ENCODE data around the gene CDK4. TPM values are rescaled to one million over a fixed set of nuclear protein-coding genes. Genes with fewer than 3 reads are reported as not detected.

The CDK4 gene
- total RNA-seq, 1 donor from 2014 or later, result 145 TPM

DNA sequence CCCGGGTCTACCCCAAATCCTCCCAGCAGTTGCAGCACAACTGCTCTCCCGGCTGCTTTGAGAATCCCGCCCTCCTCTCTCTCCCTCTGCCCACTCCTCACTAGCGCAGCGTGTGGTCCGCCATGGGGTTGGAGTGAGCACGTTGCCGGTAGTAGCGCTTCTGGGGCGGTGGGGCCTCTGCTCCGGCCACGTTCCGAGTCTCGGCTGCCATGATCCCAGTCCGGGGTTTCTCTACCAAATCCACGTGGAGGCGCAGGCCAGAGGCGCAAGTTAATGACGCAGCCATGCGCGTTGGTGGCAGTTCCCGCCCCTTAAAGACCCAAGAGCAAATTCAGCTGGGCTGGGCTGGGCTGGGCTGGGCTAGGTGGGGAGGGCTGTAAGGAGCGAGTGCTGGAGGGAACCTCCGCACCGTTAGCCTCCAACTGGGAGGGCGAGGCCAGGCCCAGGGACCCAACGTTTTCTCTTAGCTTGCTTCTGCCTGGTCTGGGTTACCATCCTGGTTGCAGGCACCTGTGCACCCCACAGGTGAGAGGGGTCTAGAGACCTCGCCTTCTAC, 19.8 kb upstream of the CDK4 start, which contains the start of gene METTL1:
Gene METTL1, minus strand, starts transcription at position 233 of the 556 bp plus-strand sequence. Its CDS starts 22 bp downstream, at position 211.
- DNase-seq (ENCODE audit: low read depth), result peak; percentile 90

DNA sequence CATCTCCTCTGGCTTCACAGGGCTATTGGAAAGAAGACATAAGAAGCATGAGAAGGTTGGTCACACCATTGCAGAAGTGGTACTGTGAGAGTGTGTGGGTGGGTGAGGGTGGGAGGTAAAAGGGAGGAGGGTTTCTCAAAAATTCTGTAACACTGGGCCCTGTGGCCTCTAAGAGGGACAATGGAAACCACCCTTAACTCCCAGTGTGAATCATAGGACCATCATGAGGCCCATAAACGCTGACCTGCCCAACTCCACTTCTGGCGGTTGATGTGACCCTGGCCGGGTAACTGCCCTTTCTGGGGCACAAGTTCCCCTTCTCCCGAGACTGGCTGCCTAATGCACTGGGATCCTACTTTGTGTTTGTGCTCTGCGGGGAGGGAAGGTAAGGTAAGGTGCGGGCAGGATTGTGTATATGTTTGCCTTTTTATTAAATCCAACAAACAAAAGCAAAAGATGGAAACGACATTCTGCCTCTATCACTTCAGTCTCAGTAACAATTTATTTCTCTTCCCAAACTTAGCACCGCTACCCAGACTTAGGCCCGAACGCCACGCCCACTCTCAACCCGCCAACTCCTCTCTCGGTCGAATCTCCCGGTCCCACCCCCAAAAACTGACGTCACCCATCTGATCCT, 19.2 kb upstream of the CDK4 start:
- DNase-seq (ENCODE audit: low read depth), result peak; percentile 78

DNA sequence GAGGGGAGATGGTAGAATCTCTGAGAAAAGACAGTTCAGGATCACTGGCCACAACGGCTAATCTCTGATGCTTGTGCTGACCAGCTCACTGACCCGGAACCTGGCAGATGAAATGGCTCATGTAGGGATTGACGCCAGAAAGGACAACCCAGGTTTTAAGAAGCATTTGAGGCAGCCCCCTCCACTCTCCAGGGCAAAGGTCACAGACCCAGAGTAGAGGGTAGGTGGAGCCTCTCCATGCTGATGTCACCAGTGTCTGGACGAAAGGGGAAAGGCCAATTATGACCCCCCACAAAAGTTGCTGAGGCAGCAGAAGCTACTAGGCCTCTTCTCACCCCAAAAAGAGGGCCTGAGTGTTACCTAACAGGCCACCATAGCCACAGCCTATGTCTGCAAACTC, 18.6 kb upstream of the CDK4 start:
- DNase-seq (ENCODE audit: low read depth), result no peak

DNA sequence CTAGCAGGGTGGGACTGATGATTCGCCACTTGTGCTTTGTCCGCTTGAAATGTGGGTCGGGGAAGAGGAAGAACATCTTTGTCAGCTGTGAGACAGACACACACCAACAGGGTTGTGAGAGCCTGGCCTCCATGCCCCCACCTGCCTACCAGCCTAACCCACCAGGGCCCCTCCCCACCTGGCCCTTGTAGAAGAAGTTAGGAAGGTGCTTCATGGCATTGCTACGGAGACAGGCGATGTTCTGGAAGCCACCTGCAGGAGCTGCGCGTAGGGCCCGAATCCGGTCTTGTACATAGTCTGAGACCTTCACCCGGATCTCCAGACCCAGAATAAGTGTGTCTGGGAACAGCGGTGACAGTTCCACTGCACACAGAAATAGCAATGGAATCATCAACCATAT, 17.5 kb upstream of the CDK4 start:
- no peak for DNase-seq (ENCODE audit: low read depth)

DNA sequence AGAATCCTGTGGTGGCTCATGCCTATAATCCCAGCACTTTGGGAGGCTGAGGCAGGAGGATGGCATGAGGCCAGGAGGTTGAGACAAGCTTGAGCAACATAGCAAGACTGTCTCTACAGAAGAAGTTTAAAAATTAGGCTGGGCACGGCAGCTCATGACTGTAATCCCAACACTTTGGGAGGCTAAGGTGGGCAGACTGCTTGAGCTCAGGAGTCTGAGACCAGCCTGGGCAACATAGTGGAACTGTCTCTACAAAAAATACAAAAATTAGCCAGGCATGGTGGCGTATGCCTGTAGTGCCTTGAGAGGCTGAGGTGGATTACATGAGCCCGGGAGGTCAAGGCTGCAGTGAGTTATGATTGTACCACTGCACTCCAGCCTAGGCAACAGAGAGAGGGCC, 15.8 kb upstream of the CDK4 start:
- DNase-seq (ENCODE audit: low read depth), result no peak

DNA sequence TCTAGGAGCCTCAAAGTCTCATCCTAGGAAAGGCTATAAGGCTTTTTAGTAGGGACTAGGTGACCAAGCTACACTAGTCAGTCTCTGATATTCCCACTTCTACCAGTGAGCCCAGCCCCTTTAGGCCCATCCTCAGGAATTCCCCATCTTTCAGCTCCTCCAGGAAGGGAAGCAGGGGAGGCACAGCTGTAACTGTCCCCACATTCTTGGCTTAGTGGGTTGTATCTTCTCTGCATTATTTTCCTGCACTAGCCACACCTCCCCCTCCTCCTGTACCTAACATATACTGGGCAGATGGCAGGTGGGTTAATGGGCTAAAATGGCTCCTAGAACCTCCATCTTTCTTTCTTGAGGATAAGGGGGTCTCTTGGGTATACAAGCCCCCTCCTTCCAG, 15.2 kb upstream of the CDK4 start:
- no peak for DNase-seq (ENCODE audit: low read depth)

DNA sequence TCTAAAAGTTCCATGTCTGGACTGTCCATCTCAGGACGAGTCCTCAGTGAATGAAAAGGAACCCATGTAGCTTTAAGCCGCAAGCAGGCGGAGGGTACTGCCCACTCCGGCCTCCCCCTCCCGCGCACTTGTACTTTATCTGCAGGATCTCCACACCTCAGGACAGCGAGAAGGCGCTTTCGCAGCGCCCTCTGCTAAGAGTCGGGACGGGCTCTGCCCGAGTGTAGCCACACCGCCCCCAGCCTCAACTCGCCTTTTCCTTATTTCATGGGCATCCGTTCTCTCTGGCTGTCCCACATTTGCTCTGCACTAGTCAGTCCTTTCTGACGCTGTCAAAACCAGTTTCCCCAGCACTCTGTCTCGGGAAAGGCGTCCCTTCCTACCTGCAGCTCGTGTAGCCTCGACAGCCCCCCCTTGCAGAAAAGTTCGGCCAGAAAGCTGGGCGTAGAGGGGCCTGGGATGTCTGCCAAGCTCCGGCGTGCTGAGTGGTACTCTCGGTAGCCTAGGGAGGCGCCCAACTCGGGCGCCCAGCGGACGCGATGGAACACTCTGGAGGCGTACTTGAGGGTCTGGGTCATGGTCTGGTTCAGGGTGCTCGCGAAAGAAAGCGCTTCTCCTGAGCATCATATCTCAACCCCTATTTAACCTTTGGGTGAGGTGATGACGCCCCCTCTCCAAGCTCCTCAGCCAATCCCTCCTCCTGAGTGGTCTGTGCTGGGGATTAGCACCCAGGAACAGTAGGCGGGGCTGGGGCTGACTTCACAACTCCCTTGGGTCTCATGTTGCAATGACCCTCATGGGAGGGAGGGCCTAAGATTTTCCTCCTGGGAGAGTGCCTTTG, 14.6 kb upstream of the CDK4 start, which contains the start of gene CYP27B1:
Gene CYP27B1, minus strand, starts transcription at position 615 of the 841 bp plus-strand sequence. Its CDS starts 37 bp downstream, at position 578.
- DNase-seq (ENCODE audit: low read depth), result peak; percentile 43

DNA sequence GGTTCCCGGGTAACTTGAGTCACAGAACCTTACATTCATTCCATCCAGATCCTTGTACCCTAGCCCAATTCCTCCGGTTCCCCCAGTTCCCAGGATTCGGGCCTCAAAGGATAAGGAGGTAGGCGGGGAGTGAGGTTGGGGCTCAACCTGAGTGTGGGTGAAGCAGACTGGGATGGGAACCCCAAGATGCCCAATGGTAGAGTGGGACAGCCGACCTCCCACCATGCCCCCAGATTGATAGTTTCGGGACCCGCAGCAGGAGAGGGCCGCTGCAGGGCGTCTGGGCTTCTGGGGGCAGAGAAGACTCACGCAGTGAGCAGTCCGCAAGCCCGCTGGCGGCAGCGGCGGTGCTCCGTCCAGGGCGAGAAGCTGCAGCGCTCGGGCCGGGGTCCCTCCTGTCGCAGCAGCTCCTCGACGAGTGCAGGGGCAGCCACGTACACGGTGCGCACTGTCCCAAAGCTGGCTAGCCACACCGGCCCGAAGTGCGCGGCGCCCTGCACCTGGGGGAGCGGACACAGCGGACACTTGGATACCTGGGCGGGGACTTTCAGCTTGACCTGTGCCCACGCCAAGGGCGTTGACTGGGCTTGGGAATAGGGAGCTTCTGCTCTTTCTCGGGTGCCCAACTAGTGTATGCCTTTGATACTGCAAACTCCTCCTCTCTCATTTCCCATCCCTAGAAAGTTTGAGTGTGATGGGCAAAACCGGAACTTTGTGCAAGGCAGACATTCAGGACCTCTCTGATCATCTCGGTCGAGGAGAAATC, 13.8 kb upstream of the CDK4 start:
- no peak for DNase-seq (ENCODE audit: low read depth)

DNA sequence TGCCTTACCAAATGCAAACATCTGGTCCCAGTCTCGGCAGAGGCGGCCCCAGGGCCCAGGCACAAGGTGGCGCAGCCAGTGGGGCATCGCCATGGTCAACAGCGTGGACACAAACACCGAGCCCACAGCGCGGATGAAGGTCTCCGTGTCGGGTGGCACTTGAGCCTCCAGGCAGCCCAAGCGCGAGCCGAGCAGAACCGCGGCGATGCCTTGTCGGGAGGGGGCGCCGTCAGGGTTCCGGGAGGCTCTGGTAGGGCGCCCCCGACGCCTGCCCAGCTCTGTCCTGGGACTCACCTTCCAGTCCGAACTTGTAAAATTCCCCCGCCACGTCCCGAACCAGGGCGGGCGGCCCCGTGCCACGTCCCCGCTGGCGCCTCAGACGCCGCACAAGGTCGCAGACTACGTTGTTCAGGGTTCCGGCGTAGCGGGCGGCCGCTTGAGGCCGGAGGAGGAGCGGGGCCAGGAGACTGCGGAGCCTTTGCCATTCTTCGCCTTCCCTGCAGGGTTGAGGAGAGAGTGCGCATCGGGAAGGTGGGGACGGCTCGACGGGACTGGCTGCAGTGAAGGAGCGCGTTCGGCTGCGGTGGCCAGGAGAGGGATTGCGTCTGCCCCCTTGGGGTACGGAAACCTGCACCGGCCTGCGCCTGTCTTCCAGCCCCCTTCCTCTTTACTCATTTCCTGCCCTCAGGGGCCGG, 13.0 kb upstream of the CDK4 start:
- DNase-seq (ENCODE audit: low read depth), result no peak

DNA sequence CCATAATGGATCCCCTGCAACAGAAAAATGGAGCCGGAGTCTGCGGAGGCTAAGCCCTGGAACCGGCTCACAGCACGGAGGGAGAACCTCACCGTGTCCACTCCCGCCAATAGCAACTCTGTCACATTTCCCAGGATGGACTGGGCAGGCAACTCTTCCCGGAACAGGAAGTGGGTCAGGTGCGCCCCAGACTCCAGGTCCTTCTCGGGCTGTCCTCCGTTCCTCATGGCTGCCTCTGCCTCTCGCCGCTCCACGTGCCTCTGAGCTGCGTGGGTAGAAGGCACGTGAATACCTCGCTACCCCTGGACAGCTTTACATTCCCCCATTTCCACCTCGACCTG, 12.5 kb upstream of the CDK4 start:
- no peak for DNase-seq (ENCODE audit: low read depth)

DNA sequence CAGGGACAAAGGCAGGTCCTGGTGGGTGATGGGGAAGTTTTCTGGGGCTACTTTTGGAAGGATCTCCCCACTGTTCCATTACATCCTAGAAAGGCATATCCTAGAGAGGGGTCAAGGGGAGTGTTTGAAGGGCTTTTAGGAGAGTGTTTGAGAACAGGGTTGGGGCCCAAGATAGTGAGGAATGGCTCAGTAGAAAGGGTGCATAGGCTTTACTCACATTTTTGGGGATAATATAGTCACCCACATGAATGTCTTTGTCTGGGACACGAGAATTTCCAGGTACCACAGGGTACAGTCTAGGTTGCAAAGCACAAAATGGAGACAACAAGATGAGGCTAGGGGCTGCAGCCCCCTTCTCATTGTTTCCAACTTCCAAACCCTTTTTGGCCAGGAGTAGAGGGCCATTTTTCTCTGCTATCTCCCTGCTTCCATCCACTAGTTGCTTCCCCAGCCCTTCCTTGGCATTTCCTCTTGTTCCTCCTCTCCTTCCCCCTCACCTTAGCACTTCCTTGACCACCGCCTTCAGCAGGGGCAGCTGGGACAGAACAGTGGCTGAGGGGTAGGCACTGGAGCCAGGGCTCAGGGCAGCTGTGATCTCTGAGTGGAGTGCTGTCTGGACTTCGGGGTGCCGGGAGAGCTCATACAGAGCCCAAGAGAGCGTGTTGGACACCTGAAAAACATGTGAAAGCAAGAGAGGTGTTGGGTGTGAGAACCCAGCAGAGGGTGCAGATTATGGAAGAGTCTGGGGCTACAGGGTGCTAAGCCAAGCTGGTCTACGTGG, 12.0 kb upstream of the CDK4 start:
- DNase-seq (ENCODE audit: low read depth), result no peak

DNA sequence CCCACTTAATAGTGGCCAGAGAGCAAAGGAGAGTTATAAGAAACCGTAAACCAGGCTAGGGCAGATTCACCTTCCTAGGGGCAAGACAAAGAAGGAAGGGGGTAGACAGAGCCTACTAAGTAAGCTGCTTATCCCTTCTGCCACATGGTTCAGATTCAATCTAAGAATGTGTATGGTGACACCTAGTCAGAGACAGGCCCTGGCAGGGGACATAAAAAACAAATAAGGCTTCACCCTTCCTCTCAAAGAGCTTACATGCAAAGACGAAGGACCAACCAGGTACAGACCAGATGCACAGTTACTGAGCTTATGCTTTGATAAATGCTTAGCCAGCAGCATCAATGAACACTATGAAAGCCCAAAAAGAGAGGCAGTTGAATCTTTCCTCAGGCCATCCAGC, 10.4 kb upstream of the CDK4 start:
- DNase-seq (ENCODE audit: low read depth), result no peak

DNA sequence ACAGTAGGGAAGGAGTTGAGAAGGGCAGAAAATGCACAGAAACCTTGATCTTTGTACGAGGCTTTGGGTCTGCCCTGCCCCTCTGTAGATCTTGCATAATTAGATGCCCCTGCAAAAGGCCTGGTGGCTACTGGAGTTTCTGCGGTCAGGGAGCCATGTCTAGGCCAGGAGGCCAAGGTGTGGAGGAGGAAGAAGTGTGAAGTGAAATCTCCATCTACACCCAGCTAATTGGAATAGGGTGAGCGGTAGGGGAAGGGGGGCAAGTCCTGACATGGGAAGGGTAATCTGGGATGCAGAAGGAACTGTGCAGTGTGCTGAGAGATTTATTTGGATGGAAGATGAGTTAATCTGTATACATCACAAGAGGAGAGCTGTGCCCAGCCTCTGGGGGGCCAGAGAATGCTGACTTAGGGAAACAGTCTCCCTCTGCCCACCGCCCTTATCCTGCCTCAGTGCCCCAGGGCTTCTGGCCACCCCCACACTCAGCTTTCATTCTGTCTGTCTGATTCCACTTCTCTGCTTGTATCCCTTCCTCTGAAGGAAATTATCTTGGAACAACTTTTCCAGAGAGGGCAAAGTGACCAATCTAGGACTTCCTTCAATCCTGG, 9.4 kb upstream of the CDK4 start:
- DNase-seq (ENCODE audit: low read depth), result no peak

DNA sequence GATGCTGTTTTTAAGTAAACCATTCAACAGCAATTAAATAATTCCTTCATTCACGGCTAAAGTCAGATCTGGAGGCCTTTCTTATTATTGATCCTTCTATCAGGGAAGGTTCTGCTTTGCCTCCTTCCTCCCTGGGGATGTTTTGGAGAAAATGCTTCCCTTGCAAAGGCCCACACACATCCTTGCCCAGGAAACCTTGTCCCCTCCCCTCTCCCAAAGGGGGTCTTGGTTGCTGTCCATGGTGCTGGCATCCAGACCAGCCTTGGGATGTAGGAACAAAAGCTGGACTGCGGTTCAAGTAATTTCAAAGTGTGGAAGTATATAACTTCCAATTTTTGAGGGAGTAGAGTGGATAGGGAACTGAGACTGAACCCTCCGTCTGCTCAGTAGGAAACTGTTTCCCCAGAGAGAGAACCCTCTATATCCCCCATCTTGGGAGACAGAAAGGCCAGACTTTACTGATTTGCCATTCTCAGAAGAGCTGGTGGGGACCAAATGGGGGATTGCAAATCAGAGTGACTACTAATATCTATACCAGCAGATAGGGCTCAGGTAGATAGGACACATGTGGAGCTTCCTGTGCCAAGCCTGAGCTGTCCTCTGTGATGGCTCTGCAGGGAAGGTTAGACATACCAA, 8.4 kb upstream of the CDK4 start:
- no peak for DNase-seq (ENCODE audit: low read depth)

DNA sequence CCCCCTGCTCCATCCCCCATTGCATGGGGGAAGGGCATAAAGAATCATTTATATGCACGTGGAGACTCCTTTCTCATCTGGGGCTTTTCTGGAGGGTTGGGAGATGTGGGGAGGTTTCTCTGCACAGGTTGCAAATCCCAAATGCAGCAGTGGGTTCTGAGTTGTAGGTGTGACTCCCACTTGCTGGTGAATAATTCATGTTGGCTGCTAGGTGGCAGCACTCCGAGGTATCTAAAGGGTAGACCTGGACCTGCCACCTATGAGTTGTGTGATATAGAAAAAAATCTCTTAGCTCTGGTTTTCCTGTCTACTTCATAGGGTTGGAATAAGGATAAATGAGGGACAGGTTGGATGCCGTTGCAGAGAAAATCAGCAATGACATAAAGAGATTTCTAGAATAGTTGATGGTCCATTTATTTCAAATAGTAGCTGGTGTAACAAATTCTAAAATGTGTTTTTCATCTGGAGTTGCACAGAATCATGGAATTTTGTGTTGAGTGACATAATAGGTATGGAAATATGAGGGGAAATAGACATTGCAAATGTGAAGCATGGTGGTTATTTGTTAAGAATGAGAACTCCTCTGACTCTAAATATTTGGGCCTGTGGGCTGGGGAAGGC, 7.4 kb upstream of the CDK4 start:
- peak; percentile 36 for DNase-seq (ENCODE audit: low read depth)

DNA sequence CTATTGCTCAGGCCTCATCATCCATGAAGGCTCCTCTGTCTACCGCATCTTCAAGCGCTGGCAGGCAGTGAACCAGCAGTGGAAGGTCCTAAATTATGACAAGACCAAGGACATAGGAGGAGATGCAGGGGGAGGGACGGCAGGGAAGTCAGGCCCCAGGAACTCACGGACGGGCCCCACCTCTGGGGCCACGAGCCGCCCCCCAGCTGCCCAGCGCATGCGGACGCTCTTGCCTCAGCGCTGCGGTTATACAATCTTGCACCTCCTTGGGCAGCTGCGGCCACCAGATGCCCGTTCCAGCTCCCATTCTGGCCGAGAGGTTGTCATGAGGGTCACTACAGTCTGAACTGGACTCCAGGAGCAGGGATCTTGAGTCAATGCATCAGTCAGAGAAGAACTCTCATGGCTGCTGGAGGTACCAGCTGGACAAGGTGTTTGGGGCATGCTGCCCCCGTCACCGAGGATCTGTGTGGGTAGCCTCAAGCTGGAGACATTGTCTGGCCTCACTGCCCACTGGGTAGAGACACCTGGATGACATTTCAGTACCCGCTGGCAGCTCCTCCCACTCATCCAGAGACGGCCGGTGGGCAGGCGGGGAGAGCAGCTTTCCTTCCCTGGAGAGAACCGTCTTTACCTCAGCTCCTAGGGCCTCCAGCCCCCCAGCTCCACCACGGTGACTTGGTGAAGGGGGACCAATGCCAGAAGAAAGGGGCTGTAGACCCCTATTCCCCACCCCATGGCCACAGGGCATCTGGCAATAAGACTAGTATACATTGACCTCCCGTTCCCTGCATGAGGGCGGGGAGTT, 6.6 kb upstream of the CDK4 start:
- DNase-seq (ENCODE audit: low read depth), result no peak

DNA sequence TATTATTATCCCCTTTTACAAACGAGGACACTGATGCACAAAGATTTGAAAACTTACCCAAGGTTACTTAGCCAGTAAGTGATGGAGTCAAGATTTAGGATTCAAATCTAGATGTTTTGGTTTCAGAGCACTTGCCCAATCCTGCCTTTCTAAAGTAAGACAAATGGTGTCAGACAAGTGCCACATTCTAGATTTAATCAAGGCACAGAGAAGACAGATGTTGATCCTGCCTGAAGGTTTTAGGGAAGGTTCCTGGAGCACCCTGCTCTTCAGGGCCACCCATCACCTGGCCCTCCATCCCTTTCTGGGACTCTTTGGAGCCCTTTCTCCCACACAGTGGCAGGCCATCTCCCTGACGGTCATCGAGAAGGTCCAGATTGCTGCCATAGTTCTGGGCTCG, 5.7 kb upstream of the CDK4 start:
- no peak for DNase-seq (ENCODE audit: low read depth)

All from renal cortical epithelial cell (primary cell).